ENCODE measurements around the gene SLC9A2. TPM values are rescaled to one million over a fixed set of nuclear protein-coding genes. Genes with fewer than 3 reads are reported as not detected.

The SLC9A2 gene
- total RNA-seq, 1 donor from 2014 or later, result 0.25 TPM

DNA sequence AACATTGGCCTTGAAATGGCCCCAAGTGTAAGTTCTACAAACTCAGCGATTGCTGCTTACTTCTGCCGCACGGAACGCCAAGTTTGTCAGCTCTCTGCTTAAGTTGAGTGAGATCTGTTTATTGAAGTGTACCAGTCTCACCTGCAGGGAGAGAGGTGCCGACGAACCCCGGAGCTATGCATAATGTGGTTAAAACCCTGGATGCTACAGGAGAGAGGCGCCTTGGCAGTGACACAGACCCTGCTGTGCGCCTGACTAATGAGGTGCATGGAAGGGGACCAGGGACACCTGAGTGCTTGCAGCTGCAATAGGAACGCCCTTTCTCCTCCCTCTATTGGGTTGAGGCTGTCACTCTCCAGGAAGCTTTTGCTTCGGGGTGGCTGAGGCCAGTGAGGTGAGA lies 979 bp downstream of the SLC9A2 start:
- DNase-seq (ENCODE audit: low read depth), result no peak

DNA sequence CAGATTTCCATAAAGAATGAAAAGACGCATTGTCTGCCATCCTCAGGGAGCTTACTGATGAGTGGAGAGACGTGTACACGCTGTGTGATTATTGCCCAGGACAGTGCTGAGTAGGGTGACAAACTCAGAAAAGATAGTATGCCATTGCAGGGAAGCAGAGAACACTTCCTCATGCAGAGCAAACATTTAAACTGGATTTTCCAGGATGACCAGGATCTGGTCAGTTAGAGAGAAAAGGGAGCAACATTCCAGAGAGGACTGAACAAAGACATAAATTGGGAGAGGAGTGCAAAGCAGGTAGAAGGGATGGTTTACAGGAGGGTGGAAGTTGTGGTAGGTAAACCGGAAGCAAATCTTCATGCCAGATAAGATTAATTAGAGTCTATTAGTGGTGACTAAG lies 2.3 kb downstream of the SLC9A2 start:
- no peak for DNase-seq (ENCODE audit: low read depth)

DNA sequence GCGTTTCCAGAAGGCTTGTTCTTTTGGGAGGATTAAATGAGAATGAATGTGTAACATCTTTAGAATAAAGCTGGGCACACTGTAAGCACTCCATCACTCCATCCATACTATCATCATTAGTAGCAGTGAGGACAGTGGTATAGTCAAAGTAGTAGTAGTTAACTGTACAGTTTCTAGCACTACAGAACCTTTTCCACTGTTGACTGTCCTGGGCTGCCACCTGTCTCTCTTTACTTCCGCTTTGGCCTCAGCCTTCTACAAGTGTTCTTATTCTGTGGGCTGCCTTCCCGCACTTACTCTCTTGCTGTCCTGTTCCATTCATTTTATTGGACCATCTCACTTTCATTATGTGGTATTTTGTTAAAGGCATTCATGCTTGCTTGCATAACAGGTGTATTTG lies 3.3 kb downstream of the SLC9A2 start:
- DNase-seq (ENCODE audit: low read depth), result no peak

DNA sequence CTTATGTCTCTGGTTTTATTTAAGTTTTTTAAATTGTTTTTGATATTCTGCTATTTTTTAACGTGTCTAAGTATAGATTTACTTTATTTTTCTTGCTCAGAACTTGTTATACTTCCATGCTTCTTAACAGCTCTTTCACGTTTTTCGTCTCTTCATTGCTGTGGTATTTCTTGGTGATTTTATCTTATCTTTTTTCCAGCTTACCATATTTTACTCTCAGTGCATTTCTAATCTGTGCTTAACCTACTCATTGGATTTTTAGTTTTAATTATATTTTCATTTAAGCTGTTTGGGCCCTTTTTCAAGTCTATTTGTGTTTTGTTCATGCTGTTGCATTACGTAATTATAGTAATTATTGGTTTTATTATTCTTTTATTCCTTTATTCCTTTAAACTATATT lies 11.1 kb downstream of the SLC9A2 start:
- DNase-seq (ENCODE audit: low read depth), result no peak

DNA sequence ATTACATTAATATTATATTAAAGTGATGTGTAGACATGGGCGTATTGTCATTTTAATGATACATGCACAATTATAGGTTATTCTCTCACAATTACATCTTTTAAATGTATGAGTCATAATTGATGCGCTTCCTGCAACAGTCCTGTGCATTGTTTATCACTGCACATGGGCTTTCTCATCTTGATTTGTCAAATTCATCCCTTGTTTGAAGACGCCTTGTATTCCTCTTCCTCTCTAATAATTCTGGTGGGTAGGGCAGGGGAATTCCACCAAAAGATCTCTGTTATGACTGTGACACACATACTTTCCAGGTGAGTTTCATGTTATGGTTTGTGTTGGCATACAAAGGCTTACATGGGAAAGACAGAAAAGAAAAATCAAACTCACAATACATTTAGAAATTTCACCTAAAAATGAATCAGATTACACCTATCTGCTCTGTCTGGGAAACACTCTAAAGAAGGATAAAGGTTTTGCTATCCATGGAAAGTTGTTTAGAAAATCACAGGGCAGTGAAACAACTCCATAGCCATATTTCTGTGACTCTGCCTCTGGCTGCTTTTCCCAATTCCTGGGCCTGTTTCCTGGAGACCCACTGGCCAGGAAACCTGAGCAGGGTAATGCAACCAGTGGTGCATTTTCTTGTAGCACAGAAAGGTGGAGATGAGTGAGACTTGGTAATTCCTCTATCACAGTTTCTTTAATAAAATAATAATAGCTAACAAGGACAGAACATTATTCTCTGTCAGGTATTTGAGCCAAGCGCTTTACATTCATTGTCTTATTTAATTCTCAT lies 13.2 kb downstream of the SLC9A2 start:
- peak; percentile 13 for DNase-seq (ENCODE audit: low read depth)

DNA sequence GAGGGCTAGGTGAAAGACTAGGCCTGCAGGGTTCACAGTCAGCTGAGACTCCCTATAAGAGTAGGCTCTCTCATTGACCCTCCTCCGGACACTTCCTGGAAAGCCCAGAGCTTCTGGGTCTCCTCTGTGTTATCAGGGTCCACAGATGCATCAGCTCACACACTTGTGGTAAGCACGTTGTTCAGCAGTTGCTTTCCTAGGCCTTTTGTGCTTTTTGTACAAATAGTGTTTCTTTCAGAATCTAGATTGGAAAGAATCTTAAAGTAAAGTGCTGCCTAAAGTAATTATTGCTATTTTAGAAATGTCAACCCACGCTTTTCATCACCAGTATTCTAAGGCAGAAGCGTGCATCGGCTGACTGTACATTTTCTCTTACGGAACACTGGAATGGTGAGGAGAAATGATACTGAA lies 15.5 kb downstream of the SLC9A2 start:
- no peak for DNase-seq (ENCODE audit: low read depth)

DNA sequence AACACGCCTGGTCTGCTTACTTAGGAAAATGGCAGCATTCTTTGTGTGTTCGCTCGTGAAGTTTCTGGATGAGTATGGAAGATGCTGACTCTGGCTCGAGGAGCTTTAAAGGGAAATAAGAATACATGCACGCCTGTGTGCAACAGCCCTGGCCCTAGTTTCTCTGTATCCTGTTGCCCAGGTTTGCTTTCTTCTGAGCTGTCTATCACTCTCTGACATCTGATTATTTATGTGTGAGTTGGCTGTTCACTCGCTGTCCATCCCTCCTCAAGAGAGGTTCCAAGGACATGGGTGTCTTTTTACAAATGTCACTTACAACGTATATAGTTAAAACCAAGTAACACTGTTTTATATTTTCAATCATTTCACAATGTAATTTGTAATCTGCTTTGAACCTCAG lies 16.0 kb downstream of the SLC9A2 start:
- DNase-seq (ENCODE audit: low read depth), result no peak

DNA sequence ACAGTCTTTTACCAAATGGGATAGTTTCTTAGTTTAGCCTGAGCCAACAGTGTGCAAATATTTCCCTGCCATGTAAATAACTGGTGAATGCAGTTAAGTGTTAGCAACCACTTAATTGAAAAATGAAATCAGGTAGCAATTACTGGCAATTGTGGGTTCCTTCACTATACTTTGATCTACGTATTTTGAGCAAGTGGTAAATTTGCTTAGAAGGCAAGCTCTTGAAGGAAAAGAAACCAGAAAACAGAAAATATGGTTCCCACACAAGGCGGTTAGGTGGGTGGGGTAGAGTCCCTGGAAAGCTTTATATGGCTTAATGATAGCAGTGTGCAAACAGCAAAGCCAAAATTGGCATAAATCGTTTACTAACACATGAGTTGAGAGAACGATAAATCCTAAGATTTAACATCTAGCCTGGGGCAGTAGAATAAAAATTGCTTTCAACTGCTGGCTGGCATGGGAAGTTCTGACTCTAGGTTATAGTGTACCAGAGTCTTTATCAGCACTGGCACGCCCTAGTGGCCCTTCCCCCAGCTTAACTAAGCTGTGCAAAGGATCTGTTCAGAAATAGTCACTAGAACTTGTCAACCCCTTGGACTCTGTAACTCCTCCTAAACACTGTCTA lies 17.0 kb downstream of the SLC9A2 start:
- peak; percentile 61 for DNase-seq (ENCODE audit: low read depth)

DNA sequence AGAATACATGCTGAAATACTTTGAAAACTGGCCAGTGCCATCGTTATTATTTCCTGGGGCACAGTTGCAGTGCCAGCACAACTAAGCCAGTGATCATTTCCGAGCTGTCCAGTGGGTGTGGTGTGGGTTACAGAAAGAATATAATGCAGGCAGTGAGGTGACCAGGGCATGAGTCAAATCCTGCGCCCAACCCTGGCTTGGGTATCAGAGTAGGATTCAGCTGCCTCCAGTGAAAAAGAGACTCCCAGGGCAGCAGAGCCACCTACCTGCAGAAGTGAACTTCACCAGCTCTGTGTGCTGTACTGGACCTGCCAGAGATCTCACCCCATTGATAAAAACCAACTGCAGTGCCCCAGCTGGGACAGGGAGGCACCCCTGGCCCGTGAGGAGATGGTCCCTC lies 18.0 kb downstream of the SLC9A2 start:
- peak; percentile 7 for DNase-seq (ENCODE audit: low read depth)

DNA sequence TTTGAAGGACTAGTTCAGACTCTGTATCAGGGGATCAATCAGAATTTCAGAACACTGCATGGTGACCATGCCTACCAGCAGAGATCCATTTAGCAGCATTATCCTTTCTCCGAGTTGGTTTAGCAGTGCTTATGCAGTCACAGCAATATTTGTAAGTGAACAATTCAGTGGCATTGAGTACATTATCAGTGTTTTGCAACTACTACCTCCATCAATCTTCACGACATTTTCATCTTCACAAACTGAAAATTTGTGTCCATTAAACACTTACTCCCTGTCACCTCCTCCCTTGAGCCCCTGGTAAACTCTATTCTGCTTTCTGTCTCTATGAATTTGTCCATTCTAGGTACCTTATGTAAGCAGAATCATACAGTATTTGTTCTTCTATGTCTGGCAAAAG lies 20.1 kb downstream of the SLC9A2 start:
- DNase-seq (ENCODE audit: low read depth), result no peak

DNA sequence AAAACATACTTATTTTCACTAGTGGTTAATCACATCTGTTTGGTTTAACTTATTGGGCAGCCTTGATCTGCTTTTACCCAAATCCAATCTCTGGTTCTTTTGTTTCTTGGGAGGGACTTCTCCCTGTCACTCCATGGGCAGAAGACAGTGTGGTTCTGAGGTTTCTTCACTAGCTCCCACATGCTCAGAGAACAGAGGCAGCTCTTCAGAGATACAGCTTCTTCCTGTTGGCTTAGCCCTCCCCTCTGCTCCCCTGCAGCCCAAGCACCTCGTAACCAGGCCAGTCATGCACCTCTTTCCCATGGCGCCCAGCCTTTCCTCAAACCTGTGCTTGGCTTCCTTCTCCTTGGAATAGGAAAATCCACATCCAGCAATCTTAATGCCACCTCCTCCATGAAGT lies 32.8 kb downstream of the SLC9A2 start:
- no peak for DNase-seq (ENCODE audit: low read depth)

DNA sequence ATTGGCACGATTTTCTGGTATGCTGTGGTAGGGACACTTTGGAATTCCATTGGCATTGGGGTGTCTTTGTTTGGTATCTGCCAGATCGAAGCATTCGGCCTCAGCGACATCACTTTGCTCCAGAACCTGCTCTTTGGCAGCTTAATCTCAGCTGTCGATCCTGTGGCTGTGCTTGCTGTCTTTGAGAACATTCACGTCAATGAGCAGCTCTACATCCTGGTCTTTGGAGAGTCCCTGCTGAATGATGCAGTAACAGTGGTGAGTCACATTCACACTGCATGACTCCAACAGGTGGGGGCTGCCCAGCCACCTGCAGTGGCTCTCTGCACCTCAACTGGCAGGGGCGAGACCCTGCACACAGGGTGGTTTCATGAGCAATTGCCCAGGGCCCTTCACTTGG lies 38.4 kb downstream of the SLC9A2 start:
- DNase-seq (ENCODE audit: low read depth), result peak; percentile 81

DNA sequence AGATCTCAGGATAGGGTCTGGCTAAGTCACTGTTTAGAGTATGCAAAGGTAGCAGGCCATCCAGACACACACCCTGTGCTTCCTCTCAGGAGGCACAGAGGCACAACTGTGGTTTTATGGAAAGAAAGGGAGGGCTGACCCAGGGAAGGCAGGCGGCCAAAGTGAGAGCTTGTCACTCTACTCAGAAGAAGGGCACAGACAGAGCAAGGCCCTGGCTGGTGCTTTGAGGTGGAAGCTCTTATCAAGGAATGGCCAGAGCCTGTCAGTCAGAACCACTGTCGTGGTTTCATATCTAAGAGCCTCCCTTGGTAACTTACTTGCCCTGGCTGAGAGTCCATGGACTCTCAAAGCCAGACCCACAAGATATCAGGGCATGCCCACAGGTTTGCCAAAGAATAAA lies 40.7 kb downstream of the SLC9A2 start:
- peak; percentile 4 for DNase-seq (ENCODE audit: low read depth)

DNA sequence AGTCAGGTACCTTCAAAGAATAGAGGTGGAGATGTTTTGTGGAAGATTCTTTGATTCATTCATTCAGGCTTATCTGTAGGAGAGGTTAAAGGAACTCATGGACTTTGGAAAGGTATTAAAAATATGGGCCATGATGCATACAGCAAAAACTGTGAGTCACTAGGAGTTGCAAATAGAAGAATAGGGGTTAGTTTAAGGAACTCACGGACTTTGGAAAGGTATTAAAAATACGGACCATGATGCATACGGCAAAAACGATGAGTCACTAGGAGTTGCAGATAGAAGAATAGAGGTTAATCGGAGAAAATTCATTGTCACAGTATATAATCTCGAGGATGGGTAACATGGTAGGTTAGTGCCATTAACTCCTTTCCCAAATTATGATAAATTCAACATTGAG lies 41.2 kb downstream of the SLC9A2 start:
- DNase-seq (ENCODE audit: low read depth), result peak; percentile 9

DNA sequence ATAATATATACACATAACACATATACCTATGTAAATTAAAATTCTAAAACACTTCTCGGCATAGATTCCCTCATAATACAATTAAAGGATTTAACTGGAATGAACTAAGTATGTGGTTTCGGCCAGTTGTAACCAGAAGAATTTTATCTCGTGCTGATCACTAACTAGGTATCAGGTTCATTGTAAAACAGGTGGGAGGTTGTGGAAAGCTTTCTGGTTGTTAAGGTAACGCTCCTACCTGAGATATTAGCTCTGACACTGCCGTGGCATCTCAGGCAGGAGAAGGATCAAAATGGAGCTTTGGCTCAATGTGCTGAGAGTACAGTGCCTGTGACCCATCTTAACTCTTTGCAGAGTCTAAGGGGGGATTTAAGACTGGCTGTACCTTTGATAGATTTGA lies 42.5 kb downstream of the SLC9A2 start:
- peak; percentile 40 for DNase-seq (ENCODE audit: low read depth)

DNA sequence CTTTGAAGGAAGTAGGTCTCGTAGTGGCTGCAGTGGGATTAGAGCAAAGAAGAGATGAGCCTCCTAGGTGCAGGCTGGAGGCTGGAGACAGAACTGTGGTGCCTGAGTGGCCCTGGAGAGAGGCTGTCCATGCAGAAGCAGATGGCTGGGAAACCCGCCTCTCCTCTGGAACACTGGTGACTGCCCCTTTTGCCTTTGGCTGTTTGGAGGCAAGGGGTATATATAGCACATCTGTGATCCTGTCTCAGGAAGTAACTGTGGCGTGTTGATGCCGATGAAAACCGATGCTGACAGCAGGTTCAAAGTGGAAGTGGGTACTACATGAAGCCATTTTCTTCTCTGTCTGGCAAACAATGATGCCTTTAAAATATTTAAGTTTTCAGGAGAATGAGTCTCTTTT lies 43.5 kb downstream of the SLC9A2 start:
- no peak for DNase-seq (ENCODE audit: low read depth)

DNA sequence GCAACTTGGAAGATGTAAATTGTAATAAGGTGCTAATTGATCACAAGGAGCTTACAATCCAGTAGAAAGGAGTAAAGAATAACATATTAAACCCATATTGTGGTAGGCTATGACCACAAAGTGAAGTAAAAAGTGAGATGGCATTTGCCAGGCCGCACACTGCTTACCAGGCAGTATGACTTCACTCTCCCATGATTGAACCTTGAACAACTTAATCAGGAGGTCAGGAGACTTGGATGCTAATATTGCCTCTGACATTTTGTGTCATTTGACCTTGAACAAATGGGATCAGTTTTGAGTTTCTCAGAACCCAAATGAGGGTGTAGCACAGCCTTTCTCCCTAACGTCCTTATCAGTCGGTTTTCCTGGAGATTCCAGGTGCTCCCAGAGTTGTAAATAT lies 44.0 kb downstream of the SLC9A2 start:
- DNase-seq (ENCODE audit: low read depth), result peak; percentile 3

DNA sequence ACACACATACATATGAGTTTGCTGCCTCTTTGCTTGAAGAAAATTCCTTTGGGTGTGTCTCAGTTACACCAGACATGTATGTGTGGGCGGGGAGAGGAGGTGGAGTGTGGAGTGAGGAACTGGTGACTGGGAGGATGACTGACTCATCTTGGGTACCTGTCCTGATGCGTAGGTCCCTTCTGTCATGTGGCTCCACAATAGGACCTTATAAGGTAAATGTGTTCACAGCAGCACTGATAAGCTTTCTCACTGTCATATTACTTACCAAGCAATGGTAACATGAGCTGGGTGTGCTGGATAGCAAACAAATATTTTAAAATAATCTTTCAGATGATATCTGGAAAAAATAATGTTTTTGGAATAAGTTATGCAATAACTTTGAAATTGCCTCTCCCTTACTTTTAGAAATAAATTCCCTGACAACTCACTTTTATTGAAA lies 45.1 kb downstream of the SLC9A2 start:
- DNase-seq (ENCODE audit: low read depth), result peak; percentile 84

DNA sequence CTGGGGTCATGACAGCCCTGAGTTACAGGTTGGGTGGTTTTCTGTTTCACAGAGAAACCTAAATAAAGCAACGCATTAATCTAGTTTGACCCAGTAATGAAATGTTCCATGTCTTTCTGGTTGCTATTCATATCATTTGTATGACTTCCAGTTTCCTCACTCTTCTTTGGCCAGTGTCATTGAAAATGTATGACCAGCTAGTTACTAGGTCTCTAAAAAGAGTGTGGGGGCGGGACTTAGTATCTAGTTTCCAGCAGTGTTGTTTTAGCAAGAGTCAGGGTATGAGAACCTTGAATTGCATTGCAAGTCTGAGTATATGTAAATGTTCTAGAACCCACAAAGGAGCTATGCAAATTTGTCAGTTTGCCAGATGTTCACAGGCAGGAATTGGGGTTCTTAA lies 47.7 kb downstream of the SLC9A2 start:
- peak; percentile 11 for DNase-seq (ENCODE audit: low read depth)

DNA sequence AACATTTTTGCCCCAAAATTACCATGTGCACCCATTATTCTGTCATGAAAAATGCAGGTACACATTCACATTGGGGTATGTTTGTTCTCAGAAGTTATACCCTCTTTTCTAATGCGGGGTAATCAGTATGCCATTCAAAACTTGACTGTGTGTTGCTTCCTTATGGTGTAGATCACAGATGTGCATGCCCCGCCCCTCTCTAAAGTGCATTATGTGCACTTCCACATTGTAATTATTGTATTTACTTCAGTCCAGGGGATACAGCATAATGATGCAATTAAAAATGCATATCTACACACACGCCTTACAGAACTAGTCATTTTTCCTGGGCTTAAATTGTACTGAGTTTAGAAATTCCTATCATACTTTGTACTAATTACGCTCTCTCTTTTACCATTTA lies 48.8 kb downstream of the SLC9A2 start:
- no peak for DNase-seq (ENCODE audit: low read depth)

DNA sequence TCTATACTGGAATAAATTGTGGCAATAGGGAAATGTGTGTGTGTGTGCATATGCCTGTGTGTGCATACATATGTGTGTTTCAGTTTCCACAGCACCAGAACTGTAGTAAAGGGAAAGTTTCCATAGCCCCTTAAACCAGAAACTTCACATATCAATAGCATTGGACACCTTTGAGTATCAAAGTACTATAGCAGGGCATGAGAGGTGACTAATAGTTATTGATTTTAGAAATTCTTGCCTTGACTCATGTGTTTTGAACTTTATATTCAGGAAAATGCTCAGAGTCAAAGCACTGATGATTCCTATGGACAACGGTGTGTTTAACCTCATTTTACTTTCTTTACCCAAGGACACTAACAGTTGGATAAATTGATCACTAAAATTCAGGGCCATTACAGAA lies 50.0 kb downstream of the SLC9A2 start:
- DNase-seq (ENCODE audit: low read depth), result no peak

DNA sequence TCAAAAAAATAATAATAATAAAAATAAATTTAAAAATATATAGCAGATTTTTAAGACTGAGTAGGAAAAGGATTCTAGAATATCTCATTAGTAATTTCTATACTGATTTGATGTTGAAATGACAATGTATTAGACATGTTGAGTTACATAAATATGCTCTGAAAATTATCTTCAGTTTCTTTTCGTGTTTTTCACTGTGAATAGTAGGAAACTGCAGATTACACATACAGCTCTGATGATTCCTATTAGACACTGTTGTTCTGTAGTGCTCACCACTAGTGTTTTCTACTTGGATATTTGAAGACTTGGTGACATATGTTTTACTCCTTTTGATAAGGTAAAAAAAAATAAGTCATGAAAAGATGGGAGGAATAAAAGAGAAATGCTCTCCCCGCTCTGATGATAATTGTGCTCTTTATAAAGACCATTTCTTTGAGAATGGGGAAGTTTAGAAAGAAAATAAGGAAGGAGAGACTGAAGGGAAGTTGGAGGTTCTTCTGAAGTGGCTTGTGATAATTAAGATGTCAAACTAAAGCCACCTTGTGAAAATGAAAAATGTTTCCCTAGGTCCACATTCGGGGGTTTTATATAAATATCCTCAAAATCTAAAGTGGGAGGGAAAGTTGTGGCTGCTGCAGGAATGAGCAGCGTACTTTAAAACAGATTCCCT lies 52.9 kb downstream of the SLC9A2 start:
- DNase-seq (ENCODE audit: low read depth), result no peak

DNA sequence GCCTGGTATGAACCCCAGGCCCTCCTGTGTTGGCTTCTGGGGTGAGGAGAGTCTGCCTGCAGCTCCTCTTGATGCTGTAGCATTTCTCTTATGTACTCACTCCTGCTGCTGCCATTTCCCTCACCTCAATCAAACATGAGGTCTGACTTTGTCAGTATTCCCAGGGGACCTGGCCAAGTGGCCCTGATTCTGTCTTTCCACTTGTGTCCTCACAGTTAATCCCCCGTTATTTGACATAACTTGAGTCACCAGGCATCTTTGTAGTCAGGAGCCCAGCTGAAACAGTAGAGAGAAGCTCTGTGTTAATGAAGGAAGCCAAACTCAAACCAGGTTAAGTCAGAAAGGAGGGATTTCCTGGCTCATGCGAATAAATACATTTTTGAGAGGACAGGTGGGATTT lies 55.0 kb downstream of the SLC9A2 start:
- DNase-seq (ENCODE audit: low read depth), result no peak

Data from renal cortical epithelial cell (primary cell).